HG03575 (cell line): ENCODE data around the gene CAMTA1.

ENCODE experiments used
- ATAC-seq: cut with Tn5 transposase; IDR thresholded peaks from one replicate; pipeline ENCODE4 v1.9.1; 2021; ENCODE audit not compliant: unreplicated experiment, insufficient number of reproducible peaks, low FRiP score; ENCODE audit errors: extremely low read depth

CAMTA1 gene

DNA sequence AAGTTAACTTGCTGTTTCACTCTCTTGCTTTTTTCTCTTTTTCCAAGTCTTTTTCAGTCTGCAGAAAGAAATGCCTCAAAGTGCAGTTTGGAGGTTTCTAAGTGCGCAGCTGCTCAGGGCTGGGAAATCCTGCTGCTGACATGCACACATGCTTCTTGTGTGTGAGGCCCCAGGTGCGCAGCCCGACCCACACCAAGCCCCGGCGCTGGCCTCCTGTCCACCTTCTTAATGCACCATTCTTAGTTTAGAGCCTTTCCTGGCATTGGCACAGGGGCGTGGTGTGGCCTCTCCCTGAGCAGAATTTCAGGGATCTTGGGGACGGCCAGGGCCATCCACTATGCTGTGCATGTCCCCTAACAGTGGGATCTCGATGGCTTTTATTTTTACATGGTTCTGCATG lies 315.2 kb downstream of the CAMTA1 start:
- no peak for ATAC-seq

DNA sequence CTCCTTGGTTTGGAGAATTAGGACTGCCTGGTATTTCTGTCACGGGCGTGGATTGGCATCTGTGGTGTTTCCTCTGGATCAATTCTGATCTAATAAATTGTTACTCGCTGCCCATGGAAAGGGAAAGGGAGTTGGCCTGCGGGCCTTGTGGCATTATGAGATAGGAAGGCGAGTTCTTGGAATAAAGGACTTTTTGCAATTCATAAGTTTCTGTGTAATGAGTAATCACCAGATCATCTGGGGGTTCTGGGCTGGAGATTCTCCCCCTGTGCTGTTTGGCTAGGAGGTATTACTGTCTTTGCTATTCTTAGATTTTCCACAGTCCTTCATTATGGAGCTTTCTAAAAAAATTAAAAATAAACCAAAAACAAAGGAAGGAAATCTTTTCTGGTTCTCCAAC lies 315.9 kb downstream of the CAMTA1 start:
- no peak for ATAC-seq

DNA sequence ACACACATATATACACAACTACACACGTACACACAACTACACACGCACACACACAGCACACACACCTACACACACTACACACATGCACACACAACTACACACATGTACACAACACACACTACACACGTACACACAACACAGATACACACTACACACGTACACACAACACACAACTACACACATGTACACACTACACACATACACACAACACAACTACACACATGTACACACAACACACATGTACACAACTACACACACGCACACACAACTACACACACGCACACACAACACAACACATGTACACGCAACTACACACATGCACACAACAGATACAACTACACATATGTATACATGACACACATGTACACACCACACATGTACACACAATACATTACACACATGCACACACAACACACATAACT lies 318.1 kb downstream of the CAMTA1 start:
- ATAC-seq: no peak

DNA sequence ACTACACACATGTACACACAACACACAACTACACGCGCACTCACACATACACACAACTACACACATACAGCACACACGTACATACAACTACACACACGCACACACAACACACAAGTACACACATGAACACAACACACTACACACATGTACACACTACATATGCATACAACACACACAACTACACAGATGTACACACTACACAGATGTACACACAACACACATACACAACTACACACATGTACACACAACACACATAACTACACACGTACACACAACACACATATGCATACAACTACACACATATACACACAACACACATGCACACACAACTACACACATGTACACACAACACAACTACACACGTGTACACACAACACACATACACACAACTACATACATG lies 318.6 kb downstream of the CAMTA1 start:
- no peak for ATAC-seq

DNA sequence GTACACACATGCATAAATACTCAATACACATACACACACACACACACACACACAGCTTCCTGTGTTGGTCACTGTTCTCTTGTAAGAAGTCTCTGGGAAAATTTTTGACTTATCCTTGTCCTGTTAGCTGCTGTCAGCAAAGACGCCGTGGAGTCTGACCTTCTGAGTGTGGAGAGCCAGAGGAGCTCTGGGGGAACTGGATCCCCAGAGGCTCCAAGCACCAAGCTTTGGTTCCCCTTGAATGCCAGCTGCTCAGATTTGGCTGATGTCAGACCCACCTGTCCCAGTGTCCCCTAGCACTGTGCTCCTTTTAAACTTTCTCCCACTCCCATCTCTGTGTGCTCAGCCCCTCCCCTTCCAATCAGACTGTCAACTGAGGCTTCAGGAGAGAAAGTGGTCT lies 319.1 kb downstream of the CAMTA1 start:
- no peak for ATAC-seq

DNA sequence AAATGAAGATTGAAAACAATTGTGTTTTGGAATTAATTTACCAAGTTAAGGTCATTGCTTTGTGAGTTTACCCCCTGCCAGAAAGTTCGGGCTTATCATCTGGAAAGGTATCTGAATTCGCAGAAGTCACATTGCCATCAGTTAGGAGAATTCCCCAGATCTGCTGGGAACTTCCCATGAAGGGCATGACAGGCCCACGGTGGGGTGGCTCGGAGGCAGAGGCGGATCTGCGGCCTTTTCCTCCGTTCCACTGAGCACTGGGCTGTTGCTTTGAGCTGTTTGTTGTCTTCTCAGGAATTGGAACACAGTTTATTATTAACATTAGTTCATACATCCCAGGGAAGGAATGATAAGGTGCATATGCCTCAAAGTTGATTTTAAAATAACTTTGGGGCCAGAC lies 320.0 kb downstream of the CAMTA1 start:
- ATAC-seq: no peak

DNA sequence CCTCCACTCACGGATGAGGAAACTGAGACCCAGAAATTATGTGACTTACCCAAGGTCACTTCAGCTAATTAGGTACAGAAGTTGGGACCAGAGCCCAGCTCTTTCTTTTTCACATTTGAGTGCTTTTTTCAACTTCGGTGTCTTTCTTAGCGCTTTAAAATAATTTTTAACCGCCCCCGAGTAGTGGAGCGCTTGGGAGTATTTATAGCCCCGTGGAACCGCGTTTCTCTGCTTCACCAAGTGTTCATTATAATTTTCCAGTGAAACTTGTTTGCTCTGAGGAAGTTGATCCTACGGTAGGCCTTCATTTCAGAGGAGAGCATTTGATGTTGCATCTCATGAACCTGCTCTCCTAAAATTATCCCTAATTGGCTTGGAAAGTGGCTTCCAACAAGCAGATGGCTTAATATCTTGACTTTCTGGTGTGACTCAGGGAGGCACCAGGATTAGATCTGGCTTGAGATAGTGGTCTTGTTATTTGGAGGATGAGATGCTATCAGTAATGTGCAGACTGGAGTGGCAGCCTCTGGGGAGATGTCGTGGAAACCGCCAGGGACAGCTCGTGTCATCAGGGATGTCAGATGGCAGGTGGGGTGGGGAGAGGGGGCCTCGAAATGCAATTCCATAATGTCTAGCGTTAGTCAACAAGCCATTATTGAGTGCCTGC lies 321.3 kb downstream of the CAMTA1 start:
- ATAC-seq: no peak

DNA sequence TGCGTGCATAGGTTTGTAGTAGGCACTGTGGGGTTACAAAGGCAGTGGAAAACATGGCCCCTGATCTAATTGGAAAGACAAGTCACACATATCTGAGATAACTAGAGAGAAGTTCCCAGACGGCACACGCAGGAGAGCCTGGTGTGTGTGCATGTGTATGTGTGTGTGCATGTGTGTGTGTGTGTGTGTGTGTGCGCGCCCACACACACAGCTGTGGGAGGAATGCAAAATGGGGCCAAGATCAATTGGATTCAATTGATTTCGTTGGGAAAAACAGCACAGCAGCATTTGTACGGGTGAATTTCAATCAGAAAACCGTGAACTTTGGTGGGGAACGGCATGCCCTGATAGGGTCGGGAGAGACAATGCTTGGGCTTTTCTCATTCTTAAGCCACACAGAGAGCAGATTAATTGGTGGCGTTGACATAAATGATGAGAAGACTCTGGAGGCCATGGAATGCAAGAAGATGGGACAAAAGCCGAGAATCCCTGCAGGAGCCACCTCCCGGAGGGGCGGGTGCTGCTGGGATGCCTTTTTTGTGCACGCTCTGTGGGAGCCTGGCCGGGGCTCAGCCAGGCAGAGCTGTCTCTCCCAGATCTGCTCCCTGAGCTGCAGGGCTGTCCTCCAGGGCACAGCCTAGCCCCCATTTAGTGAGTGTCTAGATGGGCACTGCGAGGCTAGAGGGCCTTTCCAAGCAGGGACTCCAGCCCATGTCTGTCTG lies 322.0 kb downstream of the CAMTA1 start:
- ATAC-seq: no peak

DNA sequence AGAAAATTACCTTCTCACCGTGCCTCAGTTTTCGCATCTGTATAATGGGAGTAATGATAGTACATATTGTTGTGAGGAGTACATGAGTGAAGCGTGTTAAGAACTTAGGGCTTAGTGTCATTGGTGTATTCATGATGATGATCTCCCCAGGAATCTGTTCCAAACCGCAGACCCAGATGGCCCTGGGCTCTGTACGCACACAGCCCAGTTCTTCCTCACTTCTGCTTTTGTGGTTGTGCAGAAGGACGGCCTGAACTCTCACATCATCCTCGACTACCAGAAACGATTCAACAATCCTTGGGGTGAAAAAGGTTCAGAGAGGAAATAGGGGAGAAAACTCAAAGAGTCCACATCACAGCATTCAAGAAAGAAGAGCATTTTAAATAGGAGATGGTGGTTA lies 323.0 kb downstream of the CAMTA1 start:
- no peak for ATAC-seq

DNA sequence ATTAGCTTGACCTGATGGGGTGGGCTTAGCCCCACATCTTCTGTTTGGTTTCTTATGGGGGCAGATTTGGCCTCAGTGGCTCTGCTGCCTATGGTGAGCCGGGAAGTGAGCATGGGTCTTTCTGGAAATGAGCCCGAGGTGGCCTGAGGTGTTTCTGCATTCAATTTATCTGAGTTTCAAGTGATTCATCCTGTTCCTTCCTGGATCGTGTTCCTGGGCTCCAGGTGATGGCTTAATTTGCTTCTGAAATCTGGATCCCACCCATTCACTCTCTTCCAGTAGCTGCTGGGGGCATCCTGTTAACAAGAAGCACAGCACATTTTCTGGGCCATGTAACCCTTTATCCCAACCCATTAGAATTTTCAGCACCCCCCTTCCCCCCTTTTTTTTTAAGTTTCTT lies 324.6 kb downstream of the CAMTA1 start:
- no peak for ATAC-seq

DNA sequence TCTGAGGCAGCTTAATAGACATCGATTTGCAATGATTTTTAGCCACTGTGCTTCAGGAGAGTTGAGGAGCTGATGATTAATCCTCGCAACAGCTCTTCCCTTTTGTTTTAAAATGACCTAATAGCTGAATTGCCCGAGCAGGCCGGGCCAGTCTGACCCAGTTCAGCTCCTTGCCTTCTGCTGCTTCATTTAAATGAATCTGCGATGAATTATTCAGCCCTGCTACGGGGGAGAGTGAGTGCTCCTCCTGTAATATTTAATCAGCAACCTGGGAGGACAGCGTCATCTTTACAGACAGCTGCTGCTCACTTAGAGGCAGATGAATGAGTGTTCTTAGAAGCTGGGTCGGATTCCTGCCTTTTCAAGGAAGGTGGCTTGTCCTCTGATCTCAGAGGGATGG lies 325.1 kb downstream of the CAMTA1 start:
- ATAC-seq: no peak

DNA sequence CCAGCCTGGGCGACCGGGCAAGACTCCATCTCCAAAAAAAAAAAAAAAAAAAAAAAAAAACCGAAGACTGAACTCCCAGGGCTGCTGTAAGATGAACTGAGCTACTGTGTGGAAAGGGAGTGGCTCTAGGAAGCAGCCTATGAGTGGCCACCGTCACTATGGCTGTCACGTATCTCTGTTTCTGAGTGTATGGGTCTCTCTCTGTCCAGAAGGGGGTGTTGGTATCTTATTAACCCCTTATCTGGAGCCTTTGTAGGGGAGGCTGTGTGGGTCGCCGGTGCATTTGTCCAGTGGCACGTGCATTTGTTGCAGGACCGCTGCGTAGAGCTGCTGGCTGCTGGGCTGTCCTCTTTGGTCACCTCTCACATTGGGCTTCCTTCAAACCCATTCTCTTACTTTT lies 326.6 kb downstream of the CAMTA1 start:
- ATAC-seq: no peak

DNA sequence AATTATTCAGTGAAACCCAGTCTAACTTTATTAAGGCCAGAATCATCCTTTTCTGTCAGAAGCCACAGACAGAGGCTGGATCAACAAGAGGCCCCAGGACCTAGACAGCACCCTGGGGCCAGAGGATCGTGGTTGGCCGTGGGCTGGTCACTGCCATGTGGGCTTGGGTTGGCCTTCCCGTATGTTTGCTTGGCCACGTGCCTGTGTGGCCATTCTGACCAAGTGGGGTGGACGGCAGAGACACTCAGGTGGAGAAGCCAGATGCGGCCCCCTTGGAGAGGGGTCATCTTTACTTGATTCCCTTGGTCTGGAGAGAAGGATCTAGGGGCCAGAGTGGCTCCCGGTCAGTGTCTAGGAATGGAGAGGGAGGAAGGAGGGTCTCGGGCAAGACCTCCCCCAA lies 327.9 kb downstream of the CAMTA1 start:
- no peak for ATAC-seq

DNA sequence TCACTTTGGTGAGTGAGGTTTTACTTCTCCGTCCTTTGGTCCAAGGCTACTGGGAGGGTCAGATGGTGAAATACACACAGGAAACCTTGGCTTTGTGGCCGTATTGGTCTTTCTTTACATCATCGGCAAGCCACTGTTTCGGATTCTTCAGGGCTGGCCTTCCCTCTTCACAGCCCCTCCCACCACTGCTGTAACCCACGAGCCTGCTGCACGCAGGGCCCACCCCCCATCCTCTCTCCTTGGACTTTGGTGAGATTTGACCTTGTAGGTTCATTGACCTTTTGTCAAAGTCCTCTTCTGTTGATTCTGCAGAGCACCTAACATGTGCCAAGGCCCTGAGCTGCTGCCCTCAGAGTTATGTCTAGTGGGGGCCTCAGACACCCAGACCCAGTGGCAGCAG lies 328.6 kb downstream of the CAMTA1 start:
- ATAC-seq: no peak

DNA sequence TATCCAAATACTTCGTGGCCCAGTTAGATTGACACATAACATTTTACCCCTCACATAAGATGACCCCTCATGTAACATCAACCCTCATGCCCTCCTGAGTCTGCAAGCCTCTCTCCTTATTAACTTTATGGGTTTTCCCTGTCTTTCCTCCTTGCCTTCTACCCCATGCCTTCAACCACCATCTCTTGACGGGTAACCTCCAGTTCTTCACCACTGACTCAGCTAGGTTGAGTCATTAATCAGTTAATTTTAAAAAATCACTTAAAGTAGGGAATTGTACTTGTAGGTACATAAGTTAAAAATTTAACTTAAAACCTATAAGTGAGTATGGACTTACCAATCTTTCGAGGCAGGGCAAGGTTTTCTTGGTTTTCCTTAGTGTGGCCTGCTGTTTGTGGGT lies 330.7 kb downstream of the CAMTA1 start:
- no peak for ATAC-seq

DNA sequence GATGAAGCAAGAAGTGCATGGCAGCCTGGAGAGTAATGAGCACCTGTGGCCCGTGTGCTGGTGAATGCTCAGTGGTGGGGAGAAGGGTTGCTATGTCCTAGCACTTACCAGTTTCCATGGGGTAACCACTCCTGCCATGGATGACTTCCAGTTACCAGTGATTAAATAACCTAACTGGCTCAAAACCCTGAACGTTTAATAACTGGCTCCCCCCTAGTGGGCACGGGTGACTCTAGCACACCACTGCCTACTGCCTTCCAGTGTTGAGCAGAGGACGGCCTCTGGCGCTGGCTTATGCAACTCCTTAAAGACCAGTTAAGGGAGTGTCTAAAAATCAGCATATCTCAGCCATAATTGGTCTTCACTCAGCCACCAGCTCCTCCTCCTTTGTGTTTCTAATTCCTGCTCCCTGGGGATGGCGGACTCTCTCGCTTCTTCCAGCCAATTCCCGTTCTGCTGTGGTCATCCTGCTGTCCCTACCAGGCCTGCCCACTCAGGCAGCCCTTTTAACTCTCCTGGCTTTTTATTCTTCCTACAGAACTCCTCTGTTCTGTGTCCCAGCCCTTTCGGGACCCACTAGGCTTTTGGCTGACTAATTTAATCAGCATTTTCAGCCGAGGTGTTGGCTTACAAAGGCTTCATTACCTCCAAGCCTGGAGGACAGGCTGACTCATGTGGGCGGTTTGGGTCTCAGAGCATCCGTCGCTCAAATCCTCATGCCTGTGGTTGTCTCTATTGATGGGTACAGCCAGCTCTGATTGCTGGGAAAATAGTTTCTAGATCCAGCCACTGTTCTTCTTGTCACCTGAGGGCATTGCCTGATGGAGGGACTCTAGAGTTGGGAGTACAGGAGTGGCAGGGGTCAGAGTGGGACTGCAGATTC lies 332.4 kb downstream of the CAMTA1 start:
- no peak for ATAC-seq

DNA sequence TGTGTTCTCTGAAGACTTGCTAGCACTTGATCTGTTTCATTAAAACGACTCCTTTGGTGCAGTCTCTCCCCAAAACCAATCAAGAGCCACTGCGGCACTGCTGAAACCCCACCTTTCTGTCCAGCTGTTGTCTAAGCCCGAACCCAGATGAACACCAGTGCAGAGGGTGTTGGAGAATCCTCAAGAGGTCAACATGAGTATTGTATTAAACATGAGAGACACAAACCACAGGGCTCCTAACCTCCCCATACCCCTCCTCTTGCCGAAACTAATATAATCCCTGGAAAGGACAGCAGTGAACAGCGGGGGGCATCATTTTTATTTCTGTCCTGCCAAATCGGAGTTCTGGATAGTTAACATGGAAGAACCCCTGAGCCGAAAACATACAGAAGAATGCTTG lies 333.9 kb downstream of the CAMTA1 start:
- ATAC-seq: no peak

DNA sequence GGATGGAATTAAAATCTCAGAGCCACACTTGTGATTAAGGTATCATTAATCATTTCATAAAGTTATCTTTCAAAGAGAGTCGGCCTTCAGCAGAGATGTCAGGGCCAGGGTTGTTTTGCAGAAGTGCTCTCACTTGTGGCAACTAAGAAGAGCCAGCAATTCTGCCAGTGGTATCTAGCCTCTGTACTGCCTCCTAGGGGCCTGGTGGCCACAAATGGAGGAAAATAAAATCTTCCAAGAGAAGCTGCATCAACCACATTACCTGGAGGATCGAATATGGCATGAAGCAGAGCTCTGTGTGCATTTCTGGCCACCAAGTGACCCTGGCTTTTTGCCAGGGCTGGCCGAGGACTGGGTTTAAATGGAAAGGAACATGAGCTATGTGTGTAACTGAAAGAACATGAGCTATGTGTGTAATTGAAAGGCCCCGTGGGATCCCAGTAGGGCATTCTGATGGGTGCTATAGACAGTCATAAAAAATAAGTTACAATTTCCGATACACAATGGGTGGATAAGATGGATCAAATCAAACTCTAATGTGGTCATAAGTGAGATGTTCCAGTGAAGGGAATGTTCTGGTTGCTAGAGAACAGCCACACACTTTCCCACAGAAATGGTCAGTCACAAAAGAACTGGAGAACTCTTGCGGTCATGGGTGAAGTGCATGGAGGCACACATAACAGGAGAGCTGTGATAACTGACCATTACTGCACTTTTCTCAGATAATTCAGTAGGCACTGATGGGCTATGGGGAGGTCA lies 335.8 kb downstream of the CAMTA1 start:
- no peak for ATAC-seq

DNA sequence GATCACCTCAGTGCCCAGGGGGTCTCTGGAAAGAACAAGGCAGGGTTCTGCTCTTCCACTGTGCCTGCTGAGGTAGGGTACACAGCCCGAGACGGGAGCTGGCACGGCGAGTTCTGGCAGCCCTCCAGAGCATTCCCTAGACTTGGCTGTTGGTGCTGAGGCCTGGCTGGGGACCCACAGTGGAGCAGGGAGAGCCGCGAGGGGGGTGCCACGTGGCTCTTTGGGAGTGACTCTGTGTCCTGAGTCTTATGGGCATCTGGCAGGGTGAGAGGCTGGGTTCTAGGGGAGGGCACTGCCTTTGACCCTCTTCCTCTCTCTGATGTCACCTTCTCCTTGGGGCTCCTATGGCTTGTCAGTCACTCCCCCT lies 336.4 kb downstream of the CAMTA1 start:
- ATAC-seq: no peak
